Measurements from ENCODE around the gene DMD. TPM values are rescaled to one million over a fixed set of nuclear protein-coding genes. Genes with fewer than 3 reads are reported as not detected.

Gene DMD
- total and polyA plus RNA-seq, 2 donors (not counting 1 experiment from before 2014, with no cell fraction given), result 5.1 to 7.2 TPM

GRCh38 chrX:31819455-31819854 lies 1391.9 kb downstream of the DMD start:
- H2AFZ ChIP-seq (ENCODE audit: low read length), result no peak overlapping the region
- no peaks in the 10 kb centered on the region for H4K20me1 ChIP-seq (ENCODE audit: control insufficient read depth, extremely low read depth, insufficient read depth, low read length)
- TF ChIP-seq CTCF (conservative IDR thresholded peaks at IDR 0.05 in 1 of 2, IDR thresholded peaks at IDR 0.05 in 1 of 2; ENCODE audit: low read depth in 1 of 2, low read length in 2 of 2) (no peak), EZH2 (IDR thresholded peaks at IDR 0.05; ENCODE audit: low read length, missing control alignments) (no peak)
- H3K9me3 ChIP-seq (ENCODE audit: control insufficient read depth, insufficient read depth, low read depth, low read length), result no peaks in the 10 kb centered on the region
- H3K27me3 ChIP-seq (ENCODE audit: control insufficient read depth, insufficient read depth, low read length), result no peaks in the 10 kb centered on the region
- H3K9ac ChIP-seq (ENCODE audit: insufficient read depth, low read length), result no peak overlapping the region
- DNase-seq (ENCODE audit: low read depth in 2 of 2), result no peak
- H3K4me3 ChIP-seq (replicated peaks in 1 of 4; ENCODE audit: control extremely low read depth in 1 of 4, insufficient read depth in 1 of 4, low read depth in 3 of 4, low read length in 4 of 4), result no peak overlapping the region
- no peak overlapping the region for H3K4me2 ChIP-seq (ENCODE audit: extremely low read depth, insufficient read depth, low read length)
- H3K36me3 ChIP-seq (ENCODE audit: control insufficient read depth, insufficient read depth, low read length), result no peaks in the 10 kb centered on the region
- no peaks in the 10 kb centered on the region for H3K4me1 ChIP-seq (ENCODE audit: control insufficient read depth, extremely low read depth, insufficient read depth, low read length)
- no peaks in the 10 kb centered on the region for H3K79me2 ChIP-seq (ENCODE audit: control insufficient read depth, insufficient read depth, low read length)
- H3K27ac ChIP-seq (ENCODE audit: insufficient read depth, low read length), result no peak overlapping the region

GRCh38 chrX:31811106-31811505 lies 1400.2 kb downstream of the DMD start:
- DNase-seq (ENCODE audit: low read depth in 2 of 2), result no peak
- TF ChIP-seq EZH2 (IDR thresholded peaks at IDR 0.05; ENCODE audit: low read length, missing control alignments) (no peak), CTCF (conservative IDR thresholded peaks at IDR 0.05 in 1 of 2, IDR thresholded peaks at IDR 0.05 in 1 of 2; ENCODE audit: low read depth in 1 of 2, low read length in 2 of 2) (no peak)

GRCh38 chrX:31808357-31808756 lies 1403.0 kb downstream of the DMD start:
- H3K4me3 ChIP-seq (replicated peaks in 1 of 4; ENCODE audit: control extremely low read depth in 1 of 4, insufficient read depth in 1 of 4, low read depth in 3 of 4, low read length in 4 of 4), result no peak overlapping the region
- no peak overlapping the region for H3K27ac ChIP-seq (ENCODE audit: insufficient read depth, low read length)
- no peak overlapping the region for H2AFZ ChIP-seq (ENCODE audit: low read length)
- H4K20me1 ChIP-seq (ENCODE audit: control insufficient read depth, extremely low read depth, insufficient read depth, low read length), result no peaks in the 10 kb centered on the region
- no peaks in the 10 kb centered on the region for H3K36me3 ChIP-seq (ENCODE audit: control insufficient read depth, insufficient read depth, low read length)
- no peak for DNase-seq (ENCODE audit: low read depth in 2 of 2)
- no peak overlapping the region for H3K9ac ChIP-seq (ENCODE audit: insufficient read depth, low read length)
- H3K4me2 ChIP-seq (ENCODE audit: extremely low read depth, insufficient read depth, low read length), result no peak overlapping the region
- TF ChIP-seq EZH2 (IDR thresholded peaks at IDR 0.05; ENCODE audit: low read length, missing control alignments), result no peak
- no peak for TF ChIP-seq CTCF (conservative IDR thresholded peaks at IDR 0.05 in 1 of 2, IDR thresholded peaks at IDR 0.05 in 1 of 2; ENCODE audit: low read depth in 1 of 2, low read length in 2 of 2)
- H3K27me3 ChIP-seq (ENCODE audit: control insufficient read depth, insufficient read depth, low read length), result no peaks in the 10 kb centered on the region
- H3K4me1 ChIP-seq (ENCODE audit: control insufficient read depth, extremely low read depth, insufficient read depth, low read length), result no peaks in the 10 kb centered on the region
- no peaks in the 10 kb centered on the region for H3K79me2 ChIP-seq (ENCODE audit: control insufficient read depth, insufficient read depth, low read length)
- no peaks in the 10 kb centered on the region for H3K9me3 ChIP-seq (ENCODE audit: control insufficient read depth, insufficient read depth, low read depth, low read length)

More at GRCh38 chrX:31811106-31811505, 1400.2 kb downstream of the DMD start:
- H4K20me1 ChIP-seq (ENCODE audit: control insufficient read depth, extremely low read depth, insufficient read depth, low read length), result no peaks in the 10 kb centered on the region
- no peaks in the 10 kb centered on the region for H3K9me3 ChIP-seq (ENCODE audit: control insufficient read depth, insufficient read depth, low read depth, low read length)
- no peak overlapping the region for H3K4me3 ChIP-seq (replicated peaks in 1 of 4; ENCODE audit: control extremely low read depth in 1 of 4, insufficient read depth in 1 of 4, low read depth in 3 of 4, low read length in 4 of 4)
- no peak overlapping the region for H3K27ac ChIP-seq (ENCODE audit: insufficient read depth, low read length)
- H2AFZ ChIP-seq (ENCODE audit: low read length), result no peak overlapping the region
- no peaks in the 10 kb centered on the region for H3K79me2 ChIP-seq (ENCODE audit: control insufficient read depth, insufficient read depth, low read length)
- no peaks in the 10 kb centered on the region for H3K4me1 ChIP-seq (ENCODE audit: control insufficient read depth, extremely low read depth, insufficient read depth, low read length)
- H3K9ac ChIP-seq (ENCODE audit: insufficient read depth, low read length), result no peak overlapping the region
- H3K4me2 ChIP-seq (ENCODE audit: extremely low read depth, insufficient read depth, low read length), result no peak overlapping the region
- no peaks in the 10 kb centered on the region for H3K36me3 ChIP-seq (ENCODE audit: control insufficient read depth, insufficient read depth, low read length)
- H3K27me3 ChIP-seq (ENCODE audit: control insufficient read depth, insufficient read depth, low read length), result no peaks in the 10 kb centered on the region
